HG03439 (cell line): ENCODE measurements around the gene TMEM50A.
"Not testable (repeated sequence)": the region's sequence is repeated elsewhere in the genome, so short reads cannot be mapped to it uniquely, and the experiment has no call there.

Source experiments
- ATAC-seq: cut with Tn5 transposase; IDR thresholded peaks from one replicate; pipeline ENCODE4 v1.9.1; 2021; ENCODE audit warnings: mild to moderate bottlenecking, moderate library complexity; ENCODE audit not compliant: unreplicated experiment

The TMEM50A gene

DNA sequence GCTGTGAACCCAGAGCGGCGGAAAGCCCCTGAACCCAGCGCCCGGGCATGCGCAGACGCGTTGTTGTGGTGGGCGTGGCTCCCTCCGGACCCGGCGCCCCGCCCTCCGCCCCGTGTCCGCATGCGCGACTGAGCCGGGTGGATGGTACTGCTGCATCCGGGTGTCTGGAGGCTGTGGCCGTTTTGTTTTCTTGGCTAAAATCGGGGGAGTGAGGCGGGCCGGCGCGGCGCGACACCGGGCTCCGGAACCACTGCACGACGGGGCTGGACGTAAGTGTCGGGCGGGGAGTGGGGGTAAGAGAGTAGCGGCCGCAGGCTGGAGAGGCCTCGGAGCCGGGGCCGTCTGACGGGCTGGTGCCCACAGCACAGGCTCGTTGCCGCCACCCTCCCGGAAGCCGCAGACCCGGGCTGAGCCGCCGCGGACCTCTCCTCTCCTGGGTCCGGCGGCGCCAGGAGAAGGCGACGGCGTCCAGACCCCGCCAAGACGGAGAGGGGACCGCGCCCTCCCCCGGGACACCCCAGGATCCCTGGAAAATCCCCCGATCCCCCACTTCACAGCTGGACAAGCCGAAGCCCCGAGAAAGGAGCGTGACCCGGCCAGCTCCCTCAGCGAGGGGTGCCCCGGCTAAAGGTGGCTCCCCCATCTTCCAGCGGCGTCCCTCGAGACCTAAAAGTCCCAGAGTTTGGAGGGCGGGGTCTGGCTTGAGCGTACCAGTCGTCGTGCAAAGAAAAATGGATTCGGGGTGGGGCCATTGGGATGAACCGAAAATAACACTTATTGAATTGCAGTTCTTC is at the start of gene TMEM50A:
TSS of gene TMEM50A (plus strand) at position 147 of the 794 bp plus-strand sequence. CDS start 2,153 bp downstream, outside the sequence.
- ATAC-seq: peak; percentile 72

DNA sequence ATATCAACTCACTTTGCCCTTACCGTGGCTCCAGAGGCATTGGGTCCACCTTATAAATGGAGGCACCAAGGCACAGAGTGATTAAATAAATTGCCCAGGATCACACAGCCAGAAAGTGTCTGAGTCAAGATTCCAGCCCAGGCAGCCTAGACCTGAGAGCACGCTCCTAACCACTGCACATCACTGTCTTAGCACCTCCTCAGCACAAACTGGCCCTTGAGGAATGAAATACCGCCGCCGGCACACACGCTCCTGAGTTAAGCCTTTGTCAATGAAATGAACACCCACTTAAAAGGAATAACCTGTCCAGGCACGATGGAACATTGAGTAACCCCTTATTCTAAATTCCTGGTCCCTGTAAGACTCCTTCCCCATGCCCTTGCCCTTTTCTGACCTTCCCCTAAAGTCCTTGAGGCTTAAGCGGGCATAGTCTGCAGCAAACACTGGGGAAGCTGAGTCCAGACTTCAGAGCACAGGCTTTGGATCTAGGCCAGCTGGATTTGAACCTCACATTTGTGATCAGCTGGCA is 49.5 kb upstream of the TMEM50A start:
- ATAC-seq: not testable (repeated sequence)

DNA sequence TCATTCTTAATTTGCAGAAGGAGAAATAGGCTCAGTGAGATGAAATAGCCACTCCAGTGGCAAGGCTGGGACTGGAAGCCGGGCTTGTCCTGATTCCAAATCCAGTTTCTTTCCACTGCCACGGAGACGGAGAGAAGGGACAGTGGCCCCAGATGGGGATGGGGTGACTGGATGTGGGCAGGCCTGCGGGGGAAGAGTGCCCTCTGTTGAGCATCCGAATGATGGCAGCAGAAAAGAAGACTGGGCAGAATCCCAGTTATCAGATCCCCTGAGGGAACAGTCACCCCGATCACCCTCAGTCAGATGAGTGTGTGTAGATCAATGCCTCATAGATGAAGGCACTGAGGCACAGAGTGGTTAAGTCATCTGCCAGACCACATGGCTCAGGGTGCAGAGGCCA is 48.1 kb upstream of the TMEM50A start:
- not testable (repeated sequence) for ATAC-seq

DNA sequence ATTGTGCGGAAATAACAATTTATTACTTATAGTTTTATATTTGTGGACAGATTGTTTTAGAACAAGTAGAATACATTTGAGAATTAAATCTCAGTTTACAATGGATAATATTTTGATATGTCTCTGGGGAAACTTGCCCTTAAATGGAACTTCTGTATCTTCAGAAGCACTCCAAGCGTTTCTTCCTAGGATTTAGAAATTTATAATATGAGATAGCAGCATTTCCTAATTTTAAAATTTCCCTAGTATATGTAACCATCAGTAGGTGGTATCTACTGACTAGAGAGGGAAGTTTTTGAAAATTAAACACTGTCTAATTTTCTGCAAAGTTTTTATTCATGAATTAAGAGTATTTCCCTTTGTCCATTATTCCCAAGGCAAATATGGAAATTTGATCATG is 44.7 kb upstream of the TMEM50A start:
- not testable (repeated sequence) for ATAC-seq

DNA sequence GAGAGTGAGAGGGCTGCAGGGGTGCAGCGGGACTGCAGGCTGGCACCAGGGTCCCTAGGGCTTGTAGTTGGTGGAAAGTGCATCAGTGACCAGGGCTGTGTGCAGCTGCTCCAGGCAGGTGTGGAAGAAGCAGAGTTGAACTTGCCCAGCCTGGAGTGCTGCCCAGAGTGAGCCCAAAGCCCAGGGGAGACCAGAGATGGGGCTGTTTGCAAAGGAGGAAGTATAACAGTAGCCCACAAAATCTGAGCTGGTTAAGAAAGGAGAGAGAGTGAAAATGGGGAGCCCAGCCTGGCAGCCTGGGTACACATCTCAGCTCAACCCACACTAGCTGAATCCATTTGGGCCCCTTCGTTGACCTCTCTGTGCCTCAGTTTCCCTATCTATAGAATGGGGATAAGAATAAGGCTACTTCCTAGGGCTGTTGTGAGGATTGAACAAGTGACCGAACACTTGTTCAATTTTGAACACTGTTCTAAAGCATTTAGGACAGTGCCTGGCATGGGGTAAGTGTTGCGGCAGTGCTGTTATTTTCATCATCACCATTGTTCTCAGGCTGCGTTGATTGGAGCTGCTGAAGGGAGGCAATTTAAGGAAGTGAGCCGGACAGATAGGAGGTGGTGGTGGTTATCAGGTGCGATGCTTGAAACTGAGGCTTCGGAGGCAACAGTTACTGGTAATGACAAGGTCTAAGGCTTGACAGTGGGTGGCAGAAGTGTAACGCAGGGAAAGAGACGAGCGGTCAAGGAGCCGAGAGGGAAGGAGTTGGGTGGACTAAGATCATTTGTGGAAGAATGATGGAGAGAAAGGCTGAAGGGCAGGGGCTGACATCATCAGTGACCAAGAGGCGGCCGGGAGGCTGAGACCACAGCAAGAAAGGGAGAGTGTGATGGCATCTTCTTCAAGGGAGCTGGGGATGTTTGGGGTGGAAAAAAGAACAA is 43.0 kb upstream of the TMEM50A start:
- ATAC-seq: not testable (repeated sequence)

DNA sequence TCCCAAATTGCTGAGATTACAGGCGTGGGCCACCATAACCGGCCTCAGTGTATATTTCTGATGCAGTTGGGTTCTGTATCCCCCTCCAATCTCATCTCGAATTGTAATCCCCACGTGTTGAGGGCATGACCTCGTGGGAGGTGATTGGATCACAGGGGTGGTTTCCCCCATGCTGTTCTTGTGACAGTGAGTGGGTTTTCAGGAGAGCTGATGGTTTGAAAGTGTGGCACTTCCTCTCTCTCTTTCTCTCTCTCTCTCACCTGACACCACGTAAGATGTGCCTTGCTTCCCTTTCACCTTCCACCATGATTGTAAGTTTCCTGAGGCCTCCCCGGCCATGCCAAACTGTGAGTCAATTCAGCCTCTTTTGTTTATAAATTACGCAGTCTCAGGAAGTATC is 41.6 kb upstream of the TMEM50A start:
- not testable (repeated sequence) for ATAC-seq

DNA sequence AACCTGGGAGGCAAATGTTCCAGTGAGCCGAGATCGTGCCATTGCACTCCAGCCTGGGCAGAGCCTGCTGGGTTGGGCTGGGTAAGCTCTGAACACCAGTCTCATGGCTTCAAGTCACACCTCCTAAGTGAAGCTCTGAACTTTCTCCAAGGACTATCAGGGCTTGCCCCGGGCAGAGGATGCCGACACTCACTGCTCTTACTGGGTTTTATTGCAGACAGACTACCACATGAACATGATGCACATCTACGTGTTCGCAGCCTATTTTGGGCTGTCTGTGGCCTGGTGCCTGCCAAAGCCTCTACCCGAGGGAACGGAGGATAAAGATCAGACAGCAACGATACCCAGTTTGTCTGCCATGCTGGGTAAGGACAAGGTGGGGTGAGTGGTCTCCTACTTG is 37.4 kb upstream of the TMEM50A start:
- not testable (repeated sequence) for ATAC-seq

DNA sequence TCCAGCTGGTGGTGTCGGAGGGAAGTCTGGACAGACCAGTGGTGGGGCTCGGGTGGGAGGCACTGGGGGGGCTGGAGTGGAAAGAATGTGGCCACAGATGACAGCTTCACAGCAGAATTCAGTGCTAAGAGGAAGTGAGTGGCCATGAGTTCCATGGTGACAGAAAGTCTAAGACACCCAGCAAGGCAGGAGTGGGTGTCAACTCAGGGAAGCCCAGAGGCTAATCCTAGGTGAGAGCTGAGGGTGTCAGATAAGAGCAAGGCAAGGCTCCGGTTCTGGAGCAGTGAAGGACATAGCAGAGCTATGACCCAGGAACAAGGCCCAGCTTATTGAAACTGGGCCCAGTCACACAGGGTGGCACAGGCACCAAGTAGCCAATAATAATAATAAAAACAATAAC is 35.8 kb upstream of the TMEM50A start:
- ATAC-seq: not testable (repeated sequence)

DNA sequence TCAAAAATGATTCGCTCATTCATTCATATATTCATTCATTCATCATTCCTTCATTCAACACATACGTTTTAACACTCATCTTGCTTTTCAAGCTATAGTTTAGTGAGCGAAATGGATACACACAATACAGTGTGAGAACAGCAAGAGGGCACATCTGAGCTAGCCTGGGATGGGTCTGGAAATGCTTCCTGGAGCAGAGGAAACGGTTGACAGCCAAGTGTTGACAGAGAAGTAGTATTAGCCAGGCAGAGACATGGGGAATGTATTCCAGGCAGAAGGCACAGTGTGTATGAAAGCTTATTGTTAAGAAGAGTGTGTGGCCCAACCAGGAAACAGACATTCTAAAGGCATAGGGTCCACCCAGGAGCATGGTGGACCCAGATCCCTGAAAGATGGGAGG is 33.2 kb upstream of the TMEM50A start:
- ATAC-seq: not testable (repeated sequence)

DNA sequence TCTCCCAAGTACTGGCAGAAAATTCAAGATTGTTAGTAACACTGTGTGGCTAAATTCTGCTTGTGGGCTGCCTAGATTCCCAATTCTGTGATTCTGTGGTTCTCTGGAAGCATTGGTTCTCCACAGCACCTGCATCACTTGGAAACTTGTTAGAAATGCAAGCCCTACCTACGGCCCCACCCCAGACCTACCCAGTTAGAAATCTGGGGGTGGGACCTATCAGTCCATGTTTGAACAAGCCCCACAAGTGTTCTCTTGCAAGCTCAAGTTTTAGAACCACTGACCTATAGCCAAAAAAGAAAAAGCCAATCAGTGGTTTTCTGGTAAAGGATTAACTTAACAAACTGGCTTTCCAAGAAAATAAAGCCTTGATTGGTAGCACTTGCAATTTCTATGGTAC is 30.0 kb upstream of the TMEM50A start:
- not testable (repeated sequence) for ATAC-seq

DNA sequence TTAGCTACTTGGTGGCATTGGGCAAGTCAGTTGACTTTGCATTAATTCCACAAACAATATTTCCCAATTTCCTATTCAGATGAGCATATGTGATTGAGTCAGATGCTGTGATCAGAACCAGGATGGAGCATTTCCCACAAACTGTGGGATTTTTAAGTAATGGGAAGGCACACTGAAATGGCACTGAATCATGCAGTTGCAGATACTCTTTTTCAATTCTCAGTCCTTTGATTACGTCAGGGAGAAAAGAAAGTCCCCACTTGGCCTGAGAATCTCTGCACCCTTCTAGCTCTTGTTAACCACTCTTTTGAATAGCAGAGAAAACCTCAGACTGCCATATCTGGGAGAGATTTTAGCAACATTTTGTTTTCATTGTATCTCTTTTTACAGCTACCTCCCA is 29.0 kb upstream of the TMEM50A start:
- not testable (repeated sequence) for ATAC-seq

DNA sequence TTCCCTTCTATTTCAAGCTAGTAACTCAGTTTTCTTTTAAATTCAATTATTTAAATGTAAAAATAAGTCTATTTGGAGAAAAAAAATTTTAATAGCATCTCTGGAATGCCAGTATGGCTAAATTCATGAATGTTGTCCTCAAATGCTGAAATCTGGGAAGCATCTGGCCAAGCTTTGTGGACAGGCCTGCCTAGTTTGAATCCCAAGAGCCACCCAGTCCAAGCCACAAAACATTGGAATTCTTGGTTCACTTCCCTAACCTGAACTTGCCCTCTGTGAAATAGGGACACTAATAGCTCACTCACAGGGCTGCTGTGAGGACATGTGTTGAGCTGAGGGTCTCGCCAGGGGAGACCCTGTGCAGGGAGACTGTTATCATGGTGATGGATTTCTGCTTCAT is 28.6 kb upstream of the TMEM50A start:
- ATAC-seq: not testable (repeated sequence)

DNA sequence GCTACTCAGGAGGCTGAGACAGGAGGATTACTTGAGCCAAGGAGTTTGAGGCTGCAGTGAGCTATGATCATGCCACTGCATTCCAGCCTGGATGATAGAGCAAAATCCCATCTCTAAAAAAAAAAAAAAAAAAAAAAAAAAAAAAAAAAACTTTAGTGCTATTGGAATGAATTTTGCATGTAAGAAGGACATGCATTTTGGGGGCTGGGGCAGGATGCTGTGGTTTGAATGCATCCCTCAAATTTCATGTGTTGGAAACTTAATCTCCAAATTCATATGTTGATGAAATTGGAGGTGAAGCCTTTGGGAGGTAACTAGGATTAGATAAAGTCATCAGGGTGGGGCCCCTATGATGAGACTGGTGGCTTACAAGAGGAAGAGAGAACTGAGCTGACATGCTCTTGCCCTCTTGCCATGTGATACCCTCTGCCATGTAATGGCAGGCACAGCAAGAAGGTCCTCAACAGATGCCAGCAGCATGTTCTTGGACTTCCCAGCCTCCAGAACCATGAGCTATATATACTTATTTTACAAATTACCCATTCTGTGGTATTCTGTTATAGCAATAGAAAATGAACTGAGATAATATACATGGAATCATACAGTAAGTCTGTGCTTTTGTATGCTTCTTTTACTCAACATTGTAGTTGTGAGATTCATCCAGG is 25.2 kb upstream of the TMEM50A start:
- ATAC-seq: not testable (repeated sequence)

DNA sequence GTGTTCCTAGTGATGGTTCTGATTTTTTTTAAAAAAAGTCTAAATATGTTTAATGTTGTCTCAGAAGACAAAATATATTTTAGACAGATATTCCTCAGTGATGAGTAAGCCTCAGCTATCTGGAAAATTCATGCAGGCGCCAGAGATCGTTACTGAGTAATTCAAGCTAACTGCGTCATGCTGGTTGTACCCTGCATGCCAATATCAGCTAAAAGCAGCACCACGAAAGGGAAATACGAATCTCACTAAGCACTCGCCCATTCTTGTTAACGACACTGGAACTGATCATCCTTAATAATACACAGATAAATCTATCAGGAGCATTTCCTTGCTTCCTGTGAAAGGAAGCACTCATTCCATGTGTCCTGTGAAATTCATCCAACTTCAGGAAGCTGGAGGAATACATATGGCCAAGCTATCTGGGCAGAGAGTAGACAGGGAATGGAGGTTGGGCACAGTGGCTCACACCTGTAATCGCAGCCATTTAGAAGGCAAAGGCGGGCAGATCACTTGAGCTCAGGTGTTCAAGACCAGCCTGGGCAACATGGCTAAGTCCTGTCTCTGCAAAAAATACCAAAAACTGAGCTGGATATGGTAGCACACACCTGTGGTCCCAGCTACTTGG is 17.7 kb upstream of the TMEM50A start:
- ATAC-seq: not testable (repeated sequence)

DNA sequence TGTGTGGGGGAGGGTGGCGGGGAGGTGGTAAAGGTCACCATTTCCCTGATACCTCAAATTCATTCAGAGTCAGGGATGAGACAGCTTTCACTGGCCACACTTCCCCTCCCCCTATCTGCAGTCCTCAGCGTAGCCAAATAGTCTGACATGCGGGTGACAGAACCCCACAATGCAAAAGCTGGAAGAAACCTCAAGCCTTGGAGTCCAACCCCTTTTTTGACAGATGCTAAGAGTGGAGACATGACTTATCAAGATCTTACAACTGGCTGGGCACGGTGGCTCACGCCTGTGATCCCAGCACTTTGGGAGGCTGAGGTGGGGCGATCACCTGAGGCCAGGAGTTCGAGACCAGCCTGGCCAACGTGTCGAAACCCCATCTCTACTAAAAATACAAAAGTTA is 16.0 kb upstream of the TMEM50A start:
- ATAC-seq: not testable (repeated sequence)

DNA sequence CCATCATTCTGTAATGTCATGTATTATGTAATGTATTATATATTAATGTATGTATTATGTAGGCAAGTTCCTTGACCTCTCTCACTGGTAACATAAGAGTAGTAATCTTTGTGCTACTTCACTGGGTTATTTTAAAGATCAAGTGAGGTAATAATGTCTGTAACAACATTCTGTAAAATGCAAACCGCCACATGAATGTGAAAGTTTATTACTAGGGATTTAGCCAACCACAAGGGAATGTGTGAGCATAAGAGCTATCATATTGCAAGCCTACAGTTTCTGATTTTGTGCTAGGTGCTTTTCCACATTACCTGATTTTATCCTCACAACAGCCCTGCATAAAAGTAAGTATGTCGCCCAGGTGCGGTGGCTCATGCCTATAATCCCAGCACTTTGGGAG is 13.7 kb upstream of the TMEM50A start:
- not testable (repeated sequence) for ATAC-seq

DNA sequence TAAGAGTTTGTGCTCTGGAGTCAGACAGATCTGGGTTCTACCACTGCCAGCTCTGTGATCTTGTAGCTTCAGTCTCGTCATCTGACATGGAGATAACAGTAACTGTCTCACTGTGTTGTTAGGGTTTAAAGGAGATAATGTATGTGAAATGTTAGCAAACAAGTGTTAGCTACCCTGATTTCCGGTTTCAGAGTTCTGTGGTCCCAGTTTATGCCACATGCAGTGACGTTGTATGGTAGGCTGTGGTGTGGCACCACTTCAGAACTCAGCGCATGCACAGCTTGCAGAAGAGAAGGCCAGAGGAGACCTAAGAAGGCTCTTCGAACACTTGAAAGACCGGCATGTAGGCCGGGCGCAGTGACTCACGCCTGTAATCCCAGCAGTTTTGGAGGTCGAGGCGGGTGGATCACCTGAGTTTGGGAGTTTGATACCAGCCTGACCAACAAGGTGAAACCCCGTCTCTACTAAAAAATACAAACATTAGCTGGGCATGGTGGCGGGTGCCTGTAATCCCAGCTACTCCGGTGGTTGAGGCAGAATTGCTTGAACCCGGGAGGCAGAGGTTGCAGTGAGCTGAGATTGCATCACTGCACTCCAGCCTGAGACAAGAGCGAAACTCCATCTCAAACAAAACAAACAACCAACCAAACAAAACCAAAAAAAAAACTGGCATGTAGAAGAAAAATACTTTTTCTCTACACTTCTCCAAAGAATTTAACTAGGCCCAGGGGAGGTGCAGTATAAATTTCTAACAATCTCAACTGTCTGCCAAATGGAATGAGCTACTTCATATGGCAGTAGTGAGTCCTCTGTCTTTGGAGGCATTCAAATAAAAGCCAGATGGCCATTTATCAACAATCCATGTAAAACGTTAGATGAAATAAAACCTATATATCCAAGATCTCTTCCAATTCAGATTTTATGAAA is 10.0 kb upstream of the TMEM50A start:
- not testable (repeated sequence) for ATAC-seq

DNA sequence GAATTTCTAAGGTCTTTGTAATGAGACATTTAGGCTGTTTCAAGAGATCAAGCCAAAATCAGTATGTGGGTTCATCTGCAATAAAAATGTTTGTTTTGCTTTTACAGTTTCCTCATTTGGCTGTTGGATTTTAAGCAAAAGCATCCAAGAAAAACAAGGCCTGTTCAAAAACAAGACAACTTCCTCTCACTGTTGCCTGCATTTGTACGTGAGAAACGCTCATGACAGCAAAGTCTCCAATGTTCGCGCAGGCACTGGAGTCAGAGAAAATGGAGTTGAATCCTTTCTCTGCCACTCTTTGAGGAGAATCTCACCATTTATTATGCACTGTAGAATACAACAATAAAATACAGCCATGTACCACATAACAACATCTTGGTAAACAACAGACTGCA is 9.3 kb upstream of the TMEM50A start:
- ATAC-seq: not testable (repeated sequence)

DNA sequence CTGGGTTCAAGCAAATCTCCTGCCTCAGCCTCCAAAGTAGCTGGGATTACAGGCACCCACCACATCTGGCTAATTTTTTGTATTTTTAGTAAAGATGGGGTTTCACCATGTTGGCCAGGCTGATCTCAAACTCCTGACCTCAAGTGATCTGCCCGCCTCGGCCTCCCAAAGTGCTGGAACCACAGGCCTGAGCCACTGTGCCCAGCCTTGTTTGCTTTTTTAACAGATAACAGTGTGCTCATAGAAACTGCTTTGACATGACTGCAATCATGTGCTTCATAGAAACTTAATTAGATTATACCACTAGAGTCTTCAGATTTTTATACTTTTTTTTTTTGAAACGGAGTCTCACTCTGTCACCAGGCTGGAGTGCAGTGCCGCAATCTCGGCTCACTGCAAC is 8.8 kb upstream of the TMEM50A start:
- not testable (repeated sequence) for ATAC-seq
